EH (cell line): Measurements from ENCODE around the gene KPNA2.
A peak's percentile ranks its signal among the peaks of the same experiment; 100 is the strongest.
"Not testable (repeated sequence)": the region's sequence is repeated elsewhere in the genome, so short reads cannot be mapped to it uniquely, and the experiment has no call there.

Source experiments
- DNase-seq: peaks from one replicate; pipeline ENCODE4 v3.0.0-alpha.2; 2015; ENCODE audit warnings: low read depth

The KPNA2 gene

DNA sequence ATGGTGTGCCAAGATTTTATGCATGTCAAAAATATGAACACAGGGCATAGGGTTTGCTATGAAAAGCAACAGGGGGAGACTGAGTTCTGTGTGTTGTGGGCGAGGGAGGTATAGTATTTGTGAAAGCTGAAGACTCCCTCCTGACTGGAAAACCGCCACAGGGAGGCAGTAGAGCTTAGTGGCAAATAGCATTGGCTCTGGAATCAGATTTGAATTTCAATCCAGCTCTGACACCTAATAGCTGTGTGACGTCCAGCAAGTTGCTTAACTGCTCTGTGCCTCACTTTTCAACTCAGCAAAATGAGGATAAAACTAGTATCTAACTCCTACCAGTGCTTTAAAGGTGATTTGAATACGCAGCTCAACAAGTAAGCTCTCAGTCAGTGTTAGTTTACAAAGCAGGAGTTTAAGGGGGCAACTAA lies 22.0 kb downstream of the KPNA2 start:
- peak; percentile 47 for DNase-seq

DNA sequence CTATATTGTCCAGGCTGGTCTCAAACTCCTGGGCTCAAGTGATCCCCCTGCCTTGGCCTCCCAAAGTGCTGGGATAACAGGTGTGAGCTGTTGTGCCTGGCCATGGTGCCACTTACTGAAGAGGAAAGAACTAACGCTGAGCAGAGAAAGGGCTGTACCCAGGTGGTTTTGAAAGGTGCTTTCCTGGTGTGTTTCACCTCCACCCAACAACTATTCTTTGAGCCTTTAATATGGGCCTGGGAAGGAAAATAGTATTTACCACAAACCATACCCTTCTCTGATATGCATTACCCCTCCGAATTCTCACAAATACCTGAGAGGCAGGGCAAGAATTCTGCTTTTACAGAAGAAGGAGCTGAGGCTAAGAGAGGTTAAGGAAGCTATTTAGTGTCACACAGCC lies 24.8 kb downstream of the KPNA2 start:
- DNase-seq, result no peak

DNA sequence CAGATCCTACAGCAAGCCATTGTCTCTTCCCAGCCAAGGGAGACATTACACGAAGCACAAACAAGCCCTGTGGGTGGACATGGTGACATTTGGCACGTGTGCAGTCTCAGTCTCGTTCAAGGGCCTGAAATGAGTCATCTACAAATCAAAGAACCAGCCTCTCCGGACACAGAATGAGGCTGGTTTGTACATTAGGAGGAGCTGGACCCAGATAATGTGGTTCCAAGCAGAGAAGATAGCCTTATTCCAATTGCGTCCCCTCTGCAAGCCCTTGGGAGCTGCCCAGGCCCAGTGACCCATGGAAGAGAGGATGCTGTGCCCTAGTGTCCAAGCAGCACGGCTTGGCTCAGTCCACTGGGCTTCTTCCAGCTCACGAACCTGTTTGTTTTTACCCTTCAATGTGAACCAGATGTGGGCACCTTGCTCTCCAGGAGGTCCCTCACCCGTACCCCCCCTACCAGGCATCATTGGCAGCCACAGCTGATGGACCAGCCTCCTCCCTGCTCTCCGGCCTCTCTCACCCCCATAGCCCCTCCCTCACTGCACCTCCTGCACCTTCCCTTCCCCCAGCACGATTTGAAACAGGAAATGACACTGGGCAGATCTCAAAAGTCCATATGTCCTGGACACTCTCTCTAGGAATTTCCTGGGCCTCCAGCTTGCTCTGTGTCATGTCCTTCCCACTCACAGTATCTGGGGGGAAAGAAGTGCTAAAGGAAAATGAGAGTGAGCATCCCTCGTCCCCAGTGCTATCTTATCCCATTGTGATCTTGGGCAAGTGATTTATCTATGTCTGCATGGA lies 26.2 kb downstream of the KPNA2 start:
- DNase-seq, result peak; percentile 65

DNA sequence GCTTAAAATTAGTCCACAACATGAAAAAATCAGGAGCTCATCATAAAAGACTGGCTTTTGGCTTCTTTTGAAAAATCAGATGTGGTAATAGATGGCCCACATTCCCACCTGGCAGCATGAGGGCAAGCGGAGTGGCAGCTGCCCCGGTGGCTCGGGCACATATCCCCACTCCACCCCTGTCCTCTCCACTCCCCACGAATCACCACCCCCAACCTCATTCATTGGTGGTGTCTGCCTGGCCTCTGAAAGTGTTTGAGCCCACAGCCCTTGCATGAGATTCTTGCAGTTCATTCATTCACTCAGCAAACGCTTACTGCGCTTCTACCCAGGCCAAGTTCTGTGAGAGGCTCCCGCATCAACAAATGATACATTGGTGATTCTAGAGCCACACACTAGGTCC lies 29.8 kb downstream of the KPNA2 start:
- DNase-seq, result not testable (repeated sequence)

DNA sequence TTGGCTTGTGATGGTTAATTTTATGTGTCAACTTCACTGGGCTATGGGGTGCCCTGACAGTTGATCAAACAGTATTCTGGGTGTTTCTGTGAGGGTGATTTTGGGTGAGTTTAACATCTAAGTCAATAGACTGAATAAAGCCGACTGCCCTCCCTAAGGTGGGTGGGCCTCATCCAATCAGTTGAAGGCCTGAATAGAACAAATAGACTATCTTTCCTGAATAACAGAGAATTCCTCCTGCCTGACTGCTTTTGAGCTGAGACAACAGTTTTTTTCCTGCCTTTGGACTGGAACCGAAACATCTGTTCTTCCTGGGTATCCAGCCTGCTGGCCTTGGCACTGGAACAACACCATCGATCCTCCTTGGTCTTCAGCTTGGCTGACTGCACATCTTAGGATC lies 33.0 kb downstream of the KPNA2 start:
- DNase-seq, result not testable (repeated sequence)

DNA sequence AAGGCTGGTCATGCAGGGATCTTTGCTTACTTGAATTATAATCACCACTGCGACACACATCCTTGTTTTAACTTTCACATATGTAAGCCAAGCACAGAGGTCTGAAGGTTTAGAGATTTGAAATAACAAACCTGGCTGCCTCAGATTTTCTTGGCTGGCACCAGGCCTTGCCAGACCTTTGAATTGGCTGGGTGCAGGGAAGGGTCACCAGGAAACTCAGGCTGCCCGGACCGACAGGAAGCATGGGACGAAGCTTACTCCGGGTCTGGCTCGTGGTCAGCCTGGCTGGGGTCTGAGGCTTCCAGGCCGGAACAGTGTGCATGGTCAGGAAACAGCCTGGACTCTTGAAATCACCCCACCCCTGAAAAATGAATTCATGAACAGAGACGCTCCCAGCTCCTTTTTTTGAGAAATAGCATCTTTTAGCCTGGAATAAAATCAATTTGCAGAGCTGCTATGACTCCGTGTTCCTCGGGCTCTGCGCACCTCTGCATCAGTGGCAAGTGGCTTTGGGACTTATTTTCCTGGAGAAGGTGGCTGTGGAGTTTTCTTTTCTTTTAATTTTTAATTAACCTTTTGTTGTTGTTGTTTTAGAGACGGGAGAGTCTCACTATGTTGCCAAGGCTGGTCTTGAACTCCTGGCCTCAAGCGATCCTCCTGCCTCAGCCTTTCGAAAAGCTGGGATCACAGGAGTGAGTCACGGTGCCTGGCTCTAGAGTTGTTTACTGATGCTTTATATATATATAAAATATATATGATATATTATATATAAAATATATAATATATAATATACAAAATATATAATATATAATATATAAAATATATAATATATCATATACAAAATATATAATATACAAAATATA lies 35.3 kb downstream of the KPNA2 start:
- not testable (repeated sequence) for DNase-seq

DNA sequence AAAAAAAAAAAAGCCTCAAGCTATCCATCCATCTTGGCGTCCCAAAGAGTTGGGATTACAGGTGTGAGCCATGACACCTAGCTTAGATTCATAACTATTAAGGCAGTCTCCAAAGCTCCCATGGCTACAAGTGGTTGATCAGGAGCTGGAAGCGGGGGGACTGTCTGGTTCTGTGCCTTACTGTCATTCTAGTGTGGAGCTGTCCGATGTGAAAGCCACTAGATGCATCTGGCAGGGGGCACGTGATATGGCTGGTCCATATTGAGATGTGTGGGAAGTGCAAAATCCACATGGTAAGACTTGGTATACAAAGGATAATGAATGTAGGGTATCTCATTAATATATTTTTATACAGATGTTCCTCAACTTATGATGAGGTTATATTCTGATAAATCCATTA lies 38.7 kb downstream of the KPNA2 start:
- DNase-seq, result no peak

DNA sequence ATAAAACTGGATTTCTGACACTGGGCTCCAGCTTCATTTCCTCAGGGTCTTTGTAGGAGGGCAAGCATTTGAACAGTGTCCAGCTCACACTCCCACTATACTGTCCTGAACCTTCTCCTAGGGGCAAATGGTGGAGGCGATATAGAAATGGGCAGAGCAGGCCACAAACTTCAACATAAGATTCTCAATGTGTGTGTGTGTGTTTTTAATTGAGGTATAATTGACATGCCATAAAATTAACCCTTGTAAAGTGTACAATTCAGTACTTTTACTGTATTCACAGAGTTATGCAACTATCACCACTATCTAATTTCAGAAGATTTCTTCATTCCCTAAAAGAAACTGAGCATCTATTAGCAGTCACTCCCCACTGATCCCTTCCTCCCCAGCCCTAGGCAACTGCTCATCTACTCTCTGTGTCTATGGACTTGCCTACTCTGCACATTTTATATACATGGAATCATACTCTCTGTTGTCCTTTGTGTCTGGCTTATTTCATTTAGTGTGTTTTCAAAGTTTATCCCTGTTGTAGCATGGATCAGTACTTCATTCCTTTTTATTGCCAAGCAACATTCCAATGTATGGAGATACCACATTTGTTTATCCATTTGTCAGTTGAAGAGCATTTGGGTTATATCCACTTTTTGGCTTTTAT lies 40.5 kb downstream of the KPNA2 start:
- peak; percentile 51 for DNase-seq

DNA sequence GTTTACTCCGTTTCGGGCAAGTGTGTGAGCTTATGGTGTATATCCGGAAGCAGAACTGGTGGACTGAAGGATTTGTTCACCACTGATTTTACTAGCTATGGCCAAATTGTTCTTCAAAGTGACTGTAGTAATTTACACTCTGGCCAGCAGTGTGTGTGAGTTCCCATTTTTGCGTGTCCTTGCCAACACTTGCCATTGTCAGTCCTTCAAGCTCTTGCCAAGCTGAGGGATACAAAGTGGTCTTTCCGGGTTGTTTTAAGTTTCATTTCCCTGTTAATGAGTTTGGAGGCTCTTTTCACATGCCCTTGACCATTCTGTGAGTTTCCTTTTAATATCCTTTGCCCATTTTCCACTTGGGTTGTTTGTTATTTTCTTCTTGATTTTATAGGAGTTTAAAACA lies 42.0 kb downstream of the KPNA2 start:
- DNase-seq, result not testable (repeated sequence)

DNA sequence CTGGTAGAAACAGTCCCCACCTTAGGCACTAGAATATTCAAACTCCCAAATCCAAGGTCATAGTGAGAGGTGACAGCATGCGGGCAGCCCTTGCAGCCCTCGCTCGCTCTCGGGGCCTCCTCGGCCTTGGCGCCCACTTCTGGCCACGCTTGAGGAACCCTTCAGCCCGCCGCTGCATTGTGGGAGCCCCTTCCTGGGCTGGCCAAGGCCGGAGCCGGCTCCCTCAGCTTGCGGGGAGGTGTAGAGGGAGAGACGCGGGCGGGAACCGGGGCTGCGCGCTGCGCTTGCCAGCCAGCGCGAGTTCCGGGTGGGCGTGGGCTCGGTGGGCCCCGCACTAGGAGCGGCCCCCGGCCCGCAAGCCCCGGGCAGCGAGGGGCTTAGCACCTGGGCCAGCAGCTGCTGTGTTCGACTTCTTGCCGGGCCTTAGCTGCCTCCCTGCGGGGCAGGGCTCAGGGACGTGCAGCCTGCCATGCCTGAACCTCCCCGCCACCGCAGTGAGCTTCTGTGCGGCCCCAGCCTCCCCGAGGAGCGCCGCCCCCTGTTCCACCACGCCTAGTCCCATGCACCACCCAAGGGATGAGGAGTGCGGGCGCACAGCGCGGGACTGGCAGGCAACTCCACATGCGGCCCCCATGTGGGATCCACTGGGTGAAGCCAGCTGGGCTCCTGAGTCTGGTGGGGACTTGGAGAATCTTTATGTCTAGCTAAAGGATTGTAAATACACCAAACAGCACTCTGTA lies 45.0 kb downstream of the KPNA2 start:
- DNase-seq, result no peak

DNA sequence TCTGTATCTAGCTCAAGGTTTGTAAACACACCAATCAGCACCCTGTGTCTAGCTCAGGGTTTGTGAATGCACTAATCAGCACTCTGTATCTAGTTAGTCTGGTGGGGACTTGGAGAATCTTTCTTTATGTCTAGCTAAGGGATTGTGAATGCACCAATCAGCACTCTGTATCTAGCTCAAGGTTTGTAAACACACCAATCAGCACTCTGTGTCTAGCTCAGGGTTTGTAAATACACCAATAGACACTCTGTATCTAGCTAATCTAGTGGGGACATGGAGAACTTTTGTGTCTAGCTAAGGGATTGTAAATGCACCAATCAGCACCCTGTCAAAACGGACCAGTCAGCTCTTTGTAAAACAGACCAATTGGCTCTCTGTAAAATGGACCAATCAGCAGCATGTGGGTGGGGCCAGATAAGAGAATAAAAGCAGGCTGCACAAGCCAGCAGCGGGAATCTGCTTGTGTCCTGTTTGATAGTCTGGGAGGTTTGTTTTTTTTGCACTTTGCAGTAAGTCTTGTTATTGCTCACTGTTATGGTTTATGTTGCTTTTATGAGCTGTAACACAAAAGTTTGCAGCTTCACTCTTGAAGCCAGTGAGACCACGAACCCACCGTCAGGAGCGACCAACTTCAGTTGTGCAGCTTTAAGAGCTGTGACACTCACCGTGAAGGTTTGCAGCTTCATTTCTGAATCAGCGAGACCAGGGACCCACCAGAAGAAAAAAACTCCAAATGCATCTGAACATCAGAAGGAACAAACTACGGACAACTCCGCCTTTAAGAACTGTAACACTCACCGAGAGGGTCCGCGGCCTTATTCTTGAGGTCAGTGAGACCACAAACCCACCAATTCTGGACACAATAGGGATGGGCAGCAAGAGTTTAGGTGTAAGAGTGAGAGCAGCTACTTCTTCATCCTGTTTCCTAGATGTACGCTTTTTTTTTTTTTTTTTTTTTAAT lies 46.0 kb downstream of the KPNA2 start:
- not testable (repeated sequence) for DNase-seq

DNA sequence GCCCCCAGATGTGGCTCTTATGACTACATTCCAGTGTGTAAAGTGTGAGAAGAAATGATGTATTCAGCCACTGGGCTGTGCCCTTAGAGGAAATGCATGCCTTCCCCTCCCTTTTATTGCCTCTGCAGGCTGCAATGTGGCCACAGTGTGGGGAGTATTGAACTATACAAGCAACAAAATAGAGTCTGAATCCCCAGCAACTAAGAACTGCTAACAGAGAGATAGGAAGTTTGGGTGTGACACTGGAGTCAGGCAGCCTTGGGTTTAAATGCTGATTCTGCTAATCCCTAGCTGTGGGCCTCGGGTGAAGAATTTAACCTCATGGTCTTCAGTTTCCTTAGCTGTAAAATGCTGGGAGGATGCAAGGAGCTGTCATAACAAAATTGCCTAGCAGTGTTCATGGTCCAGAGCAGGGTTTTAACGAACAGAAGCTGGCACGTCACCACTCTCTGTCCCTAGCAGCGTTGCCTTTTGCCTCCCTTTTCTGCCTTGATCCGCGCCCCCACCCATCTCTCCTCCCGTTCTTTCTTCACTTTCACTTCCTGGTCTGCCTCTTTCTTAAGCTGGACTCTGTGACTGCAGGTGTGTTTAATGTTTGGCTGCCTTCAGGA lies 50.3 kb downstream of the KPNA2 start:
- DNase-seq, result peak; percentile 23

DNA sequence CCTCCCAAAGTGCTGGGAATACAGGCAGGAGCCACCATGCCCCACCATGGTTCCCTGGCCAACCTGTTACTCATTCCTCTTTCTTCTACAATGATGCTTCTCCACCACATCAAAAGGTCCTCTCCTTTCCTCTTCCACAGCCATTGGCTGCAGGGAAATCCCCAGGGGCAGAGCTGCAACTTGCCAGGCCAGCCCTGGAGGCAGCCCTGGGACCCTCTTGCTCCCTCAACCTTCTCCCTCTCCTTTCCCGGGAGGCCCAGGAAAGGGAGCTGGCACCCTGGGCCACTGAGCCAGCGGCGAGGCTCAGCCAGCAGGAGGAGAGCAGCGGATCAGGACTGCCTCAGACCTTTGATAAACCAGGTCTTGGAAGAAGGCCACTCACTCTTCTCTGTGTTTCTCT lies 51.1 kb downstream of the KPNA2 start:
- DNase-seq, result not testable (repeated sequence)

DNA sequence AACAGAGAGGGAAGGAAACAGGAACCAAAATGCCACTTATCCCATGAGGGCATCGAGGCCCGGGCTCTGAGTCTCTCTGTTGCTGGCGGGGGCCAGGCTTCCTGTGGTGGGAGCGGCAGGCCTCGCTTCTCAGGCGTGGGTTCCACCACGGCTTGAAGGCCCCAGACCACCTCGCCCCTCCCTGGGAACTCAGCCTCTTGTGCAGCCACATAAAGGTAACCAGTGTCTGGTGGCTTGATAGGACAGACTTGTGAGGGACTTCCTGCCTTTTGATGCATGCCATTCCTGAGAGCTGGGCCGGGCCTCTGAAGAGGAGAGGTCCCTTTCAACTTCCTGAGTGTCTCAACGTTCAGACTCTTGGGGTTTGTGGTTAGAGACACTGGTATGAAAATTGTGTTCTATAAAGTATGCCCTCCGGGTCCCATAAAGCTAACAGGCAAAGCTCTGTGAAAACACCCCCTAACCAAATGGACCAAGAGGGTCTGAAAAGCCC lies 51.6 kb downstream of the KPNA2 start:
- DNase-seq, result peak; percentile 48

DNA sequence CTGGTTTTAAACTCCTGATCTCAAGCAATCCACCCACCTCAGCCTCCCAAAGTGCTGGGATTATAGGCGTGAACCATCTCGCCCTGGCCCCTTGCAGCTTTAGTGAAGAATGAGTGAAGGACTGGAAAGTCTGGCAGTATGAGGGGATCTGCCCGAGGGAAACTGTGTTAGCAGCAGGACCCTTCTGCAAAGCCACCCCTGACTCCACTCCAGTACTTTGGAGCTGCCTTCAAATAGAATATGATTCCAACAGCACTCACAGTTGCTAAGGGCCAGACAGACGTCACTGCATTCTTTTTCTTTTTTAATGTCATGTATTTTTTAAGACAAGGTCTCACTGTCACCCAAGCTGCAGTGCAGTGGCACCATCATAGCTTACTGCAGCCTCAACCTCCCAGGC lies 52.3 kb downstream of the KPNA2 start:
- DNase-seq, result no peak

DNA sequence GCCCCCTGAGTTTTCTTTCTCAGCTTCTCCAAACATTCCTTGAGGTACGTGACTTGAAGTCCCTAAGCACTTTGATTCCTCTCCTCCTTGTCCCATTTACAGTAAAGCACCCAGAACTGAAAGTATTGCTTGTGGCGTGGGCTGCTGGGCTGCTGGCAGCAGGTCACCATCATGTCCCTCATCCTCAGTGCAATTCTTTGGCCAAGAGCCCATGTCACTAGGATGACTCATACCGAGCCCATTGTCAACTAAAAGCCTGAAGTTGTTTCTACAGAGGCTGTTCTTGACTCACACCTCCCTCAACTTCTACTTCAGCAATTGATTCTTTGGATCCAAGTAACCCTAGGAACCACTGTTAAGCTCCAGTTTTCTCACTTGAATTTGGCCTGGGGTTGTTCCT lies 54.3 kb downstream of the KPNA2 start:
- DNase-seq, result peak; percentile 59

DNA sequence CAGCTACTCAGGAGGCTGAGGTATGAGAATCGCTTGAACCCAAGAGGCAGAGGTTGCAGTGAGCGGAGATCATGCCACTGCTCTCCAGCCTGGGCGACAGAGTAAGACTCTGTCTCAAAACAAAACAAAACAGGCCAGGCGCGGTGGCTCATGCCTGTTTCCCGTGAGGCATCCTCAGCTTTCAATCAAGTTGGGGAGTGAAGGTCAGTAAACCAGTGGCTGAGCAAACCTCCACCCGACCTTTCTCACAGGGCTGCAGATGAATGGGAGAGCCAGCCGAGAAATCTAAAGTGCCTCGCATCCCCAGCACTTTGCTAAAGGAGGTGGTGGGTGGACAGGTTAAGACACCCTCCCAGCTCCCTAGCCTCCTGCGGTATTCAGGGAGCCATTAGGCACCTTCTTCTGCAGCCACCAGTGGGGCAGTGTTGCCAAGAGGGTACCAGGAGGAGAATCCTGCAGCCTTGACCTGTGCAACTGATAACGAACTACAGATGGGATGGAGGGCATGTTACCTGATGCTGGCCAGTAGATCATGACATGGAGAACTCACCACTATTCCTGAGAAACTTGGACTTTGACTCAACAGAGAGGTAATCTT lies 59.0 kb downstream of the KPNA2 start:
- DNase-seq, result no peak

DNA sequence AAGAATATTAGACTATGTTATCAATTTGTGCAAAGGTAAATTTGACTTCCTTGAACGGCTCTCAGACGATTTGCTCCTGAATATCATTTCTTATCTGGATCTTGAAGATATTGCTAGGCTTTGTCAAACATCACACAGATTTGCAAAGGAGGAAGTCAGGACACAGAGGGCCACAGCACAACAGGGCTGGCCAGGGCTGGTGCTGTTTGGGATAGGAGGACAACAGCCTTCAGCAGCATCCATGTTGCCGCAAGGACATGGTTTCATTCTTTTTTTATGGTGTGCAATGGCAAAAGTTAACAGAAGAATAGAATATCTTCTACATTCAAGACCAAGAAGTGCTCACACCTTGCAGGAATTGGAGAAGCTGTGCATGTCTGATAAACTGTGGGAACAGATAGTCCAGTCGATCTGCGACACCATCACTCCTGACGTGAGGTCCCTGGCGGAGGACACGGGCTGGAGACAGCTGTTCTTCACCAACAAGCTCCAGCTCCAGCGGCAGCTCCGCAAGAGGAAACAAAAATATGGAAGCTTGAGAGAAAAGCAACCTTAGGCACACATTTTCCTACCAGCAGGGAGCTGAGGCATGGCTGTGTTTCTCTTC lies 59.8 kb downstream of the KPNA2 start:
- DNase-seq, result no peak

DNA sequence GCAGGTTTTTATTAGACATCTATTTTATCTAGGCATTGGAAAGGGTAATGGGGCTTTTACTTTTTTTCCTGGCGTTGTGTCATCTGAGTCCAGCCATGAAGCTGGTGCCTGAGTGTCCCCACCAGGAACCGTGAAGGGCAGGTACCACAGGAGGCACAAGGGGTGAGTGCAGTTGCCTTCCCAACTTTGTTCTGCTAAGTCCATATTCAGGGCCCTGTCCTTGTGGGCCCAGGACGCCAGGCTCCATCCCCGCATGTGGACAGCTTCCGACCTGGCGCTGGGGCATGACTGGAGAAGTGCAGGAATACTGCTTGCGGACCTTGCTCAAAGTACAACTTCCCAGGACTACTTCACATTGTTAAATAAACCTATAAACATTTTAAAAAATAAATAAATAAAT lies 60.6 kb downstream of the KPNA2 start:
- no peak for DNase-seq
